GM19328 (cell line): ENCODE results near the gene CTXND1.
"Not testable (repeated sequence)": the region's sequence is repeated elsewhere in the genome, so short reads cannot be mapped to it uniquely, and the experiment has no call there.

ENCODE experiments used
- ATAC-seq: cut with Tn5 transposase; IDR thresholded peaks from one replicate; pipeline ENCODE4 v1.9.1; 2021; ENCODE audit warnings: mild to moderate bottlenecking, moderate library complexity; ENCODE audit not compliant: unreplicated experiment

The CTXND1 gene

DNA sequence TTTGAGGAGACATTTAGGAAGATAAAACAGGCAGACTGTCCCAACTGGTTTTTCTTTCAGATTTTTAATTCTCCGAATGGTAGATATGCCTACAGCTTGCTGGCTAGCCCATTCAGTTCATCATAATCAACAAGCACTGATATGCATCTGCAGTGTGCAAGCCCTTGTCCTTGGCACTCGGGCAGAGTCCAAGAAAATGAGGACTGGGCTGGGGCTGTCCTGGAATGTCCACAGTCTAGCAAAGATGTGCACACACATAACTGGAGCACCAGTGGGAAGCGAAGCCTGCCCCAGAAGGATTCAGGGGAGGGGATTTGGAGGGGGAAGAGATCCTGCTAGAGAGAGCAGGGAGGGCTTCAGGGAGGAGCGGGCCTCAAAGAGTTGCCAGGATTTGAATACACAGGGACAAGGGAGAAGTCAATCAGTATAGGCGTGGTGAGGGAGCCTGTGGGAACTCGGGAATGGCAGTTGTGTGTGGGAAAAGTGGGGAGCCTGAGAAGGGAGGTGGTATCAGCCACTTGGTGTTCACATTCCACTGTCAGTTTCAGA, 90.5 kb downstream of the CTXND1 start:
- no peak for ATAC-seq

DNA sequence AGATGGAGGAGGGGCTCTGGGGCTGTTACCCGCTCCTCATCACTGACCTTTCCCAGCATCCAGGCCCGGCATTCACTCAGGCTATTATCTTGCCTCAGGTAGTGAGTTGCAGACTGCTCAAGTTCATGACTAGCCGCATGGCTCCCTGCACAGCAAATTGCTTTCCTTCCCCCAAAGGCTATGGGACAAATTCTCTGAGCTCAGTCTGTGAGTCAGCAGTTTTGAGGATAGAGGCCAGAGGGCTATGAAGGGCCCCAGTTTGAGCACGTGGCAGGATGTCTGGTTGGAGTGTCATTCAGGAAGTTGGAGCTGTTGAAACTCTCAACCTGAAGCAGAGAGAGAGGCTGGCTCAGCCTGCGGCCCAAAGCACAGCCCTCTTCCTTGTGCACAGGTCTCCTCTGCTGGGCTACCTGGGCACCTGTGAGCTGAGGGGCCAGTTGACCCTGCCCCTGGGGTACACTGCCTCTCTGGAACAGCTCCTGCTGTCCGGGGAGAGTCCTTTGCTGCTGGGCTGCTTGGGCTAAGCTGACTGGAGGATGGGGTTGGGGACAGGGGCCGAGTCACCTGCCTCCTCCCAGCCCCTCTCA, 91.3 kb downstream of the CTXND1 start:
- ATAC-seq: peak; percentile 61

DNA sequence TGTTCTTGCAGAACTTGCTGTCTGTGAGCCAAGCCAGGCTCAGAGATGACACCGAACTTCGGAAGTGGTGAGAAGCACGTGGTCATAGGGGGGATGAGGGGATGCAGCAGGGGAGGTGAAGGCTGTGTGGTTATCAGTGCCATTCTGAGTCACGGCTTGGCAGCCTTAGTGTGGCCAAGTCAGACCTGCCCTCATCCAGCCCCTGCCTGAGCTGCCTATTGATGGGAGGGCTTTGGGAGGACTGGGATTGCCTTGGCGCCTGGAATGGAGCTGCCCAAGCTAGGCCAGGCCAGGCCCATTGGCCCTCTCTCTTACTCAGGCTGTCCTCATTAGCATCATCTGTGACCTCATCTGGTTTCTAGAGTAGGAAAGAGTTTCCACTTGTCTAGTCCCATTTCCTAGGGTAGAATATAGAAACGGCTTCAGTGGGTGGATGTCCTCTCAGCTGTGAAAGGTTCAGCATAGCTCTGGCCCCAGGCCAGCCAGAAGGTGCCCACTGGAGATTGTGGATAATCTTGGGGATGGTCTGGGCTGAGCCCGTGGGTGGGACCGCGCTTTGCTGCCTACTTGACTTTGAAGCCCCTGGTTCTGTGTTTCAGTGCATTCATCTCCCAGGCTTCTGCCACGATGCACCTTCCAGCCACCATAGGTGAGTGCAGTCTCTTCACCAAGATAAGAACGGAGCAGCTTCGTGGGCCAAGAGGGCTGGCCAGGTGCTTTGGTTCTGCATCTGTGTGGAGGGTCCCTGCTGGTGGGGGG, 92.0 kb downstream of the CTXND1 start:
- ATAC-seq: no peak

DNA sequence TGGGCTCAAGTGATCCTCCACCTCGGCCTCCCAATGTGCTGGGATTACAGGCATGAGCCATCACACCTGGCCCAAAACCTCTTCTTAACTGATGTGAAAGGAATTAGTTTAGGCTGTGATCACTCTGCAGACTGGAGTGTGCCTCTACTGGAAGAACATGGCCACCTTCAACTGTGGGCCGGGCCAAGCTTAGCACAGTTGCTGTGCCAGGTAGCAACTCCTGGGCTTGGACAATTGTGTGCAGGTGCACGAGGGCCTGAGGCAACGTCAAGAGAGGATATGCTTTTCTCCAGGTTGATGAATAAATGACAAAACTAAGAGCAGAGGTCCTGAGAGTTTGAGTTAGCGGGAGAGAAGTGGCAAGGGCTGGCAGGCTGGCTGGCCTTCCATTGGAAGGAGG, 92.7 kb downstream of the CTXND1 start:
- ATAC-seq: no peak

DNA sequence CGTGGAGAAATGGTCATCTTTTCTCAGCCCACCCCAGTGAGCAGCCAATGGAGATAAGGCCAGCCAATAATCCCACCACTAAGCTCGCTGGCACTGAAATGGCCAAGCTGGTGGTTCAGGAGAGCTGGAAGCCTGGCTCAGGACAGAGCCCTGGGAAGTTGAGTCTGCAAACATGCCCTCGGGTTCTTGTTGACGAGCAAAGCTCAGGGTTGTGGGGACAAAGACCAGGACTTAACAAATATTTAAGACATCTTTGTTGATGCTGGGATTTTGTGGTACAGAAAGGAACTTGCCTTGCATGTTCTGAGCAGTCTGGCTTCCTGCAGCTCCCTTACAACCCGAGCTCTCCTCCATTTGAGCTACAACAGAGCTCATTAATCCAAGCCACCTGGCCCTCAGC, 94.8 kb downstream of the CTXND1 start:
- ATAC-seq: no peak

DNA sequence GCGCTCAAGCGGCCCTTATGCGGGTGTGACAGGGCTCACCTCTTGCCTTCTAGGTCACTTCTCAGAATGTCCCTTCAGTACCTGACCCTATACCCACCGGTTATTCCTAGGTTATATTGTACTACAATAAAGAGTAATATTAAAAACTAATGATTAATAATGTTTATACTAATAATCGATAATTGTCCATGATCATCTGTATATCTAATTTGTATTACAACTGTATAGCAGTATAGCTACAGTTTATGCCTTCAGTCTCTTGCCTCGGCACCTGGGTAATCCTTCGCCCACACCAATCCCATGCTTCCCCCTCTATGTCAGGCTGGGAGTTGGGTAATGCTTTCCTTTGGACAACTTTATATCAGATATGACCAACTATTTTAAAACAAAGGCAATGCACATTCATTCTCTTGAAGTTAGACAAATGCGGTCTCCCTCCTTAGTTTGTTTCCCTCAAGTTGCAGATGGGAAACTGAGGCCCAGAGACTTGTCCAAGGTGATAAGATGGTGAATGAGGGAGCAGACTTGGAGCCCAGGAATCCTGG, 95.8 kb downstream of the CTXND1 start:
- ATAC-seq: no peak

DNA sequence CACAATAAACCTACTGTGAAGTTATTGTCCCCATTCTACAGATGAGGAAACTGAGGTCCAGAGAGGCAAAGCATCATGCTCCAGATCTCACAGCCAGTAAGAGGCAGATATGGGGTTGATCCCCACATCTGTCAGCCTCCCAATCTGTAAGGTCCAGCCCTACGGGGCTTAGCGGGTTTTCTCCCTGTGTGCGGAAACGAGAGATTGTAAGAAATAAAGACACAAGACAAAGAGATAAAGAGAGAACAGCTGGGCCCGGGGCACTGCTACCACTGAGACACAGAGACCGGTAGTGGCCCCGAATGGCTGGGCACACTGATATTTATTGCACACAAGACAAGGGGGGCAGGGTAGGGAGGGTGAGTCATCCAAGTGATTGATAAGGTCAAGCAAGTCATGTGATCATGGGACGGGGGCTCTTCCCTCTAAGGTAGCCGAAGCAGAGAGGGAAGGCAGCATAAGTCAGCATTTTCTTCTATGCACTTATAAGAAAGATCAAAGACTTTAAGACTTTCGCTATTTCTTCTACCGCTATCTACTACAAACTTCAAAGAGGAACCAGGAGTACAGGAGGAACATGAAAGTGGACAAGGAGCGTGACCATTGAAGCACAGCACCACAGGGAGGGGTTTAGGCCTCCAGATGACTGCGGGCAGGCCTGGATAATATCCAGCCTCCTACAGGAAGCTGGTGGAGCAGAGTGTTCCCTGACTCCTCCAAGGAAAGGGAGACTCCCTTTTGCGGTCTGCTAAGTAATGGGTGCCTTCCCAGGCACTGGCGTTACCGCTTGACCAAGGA, 96.4 kb downstream of the CTXND1 start:
- ATAC-seq: not testable (repeated sequence)

DNA sequence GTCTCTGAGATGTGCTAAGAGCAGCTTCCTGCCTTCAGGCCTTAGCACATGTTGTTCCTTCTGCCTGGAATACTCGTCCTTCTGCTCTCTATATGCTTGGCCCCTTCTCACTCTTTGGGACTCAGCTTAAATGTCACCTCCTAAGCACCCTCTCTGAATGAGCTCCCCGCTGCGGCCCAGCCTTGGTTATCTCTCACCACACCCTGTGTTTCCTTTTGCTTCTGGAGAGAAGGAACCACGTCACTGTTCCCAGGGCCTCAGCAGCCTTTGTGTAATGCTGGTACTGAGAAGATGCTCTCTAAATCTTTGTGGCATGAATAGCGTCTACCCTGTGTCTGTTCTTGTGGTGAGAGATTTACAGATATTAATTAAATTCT, 97.0 kb downstream of the CTXND1 start:
- ATAC-seq: no peak

DNA sequence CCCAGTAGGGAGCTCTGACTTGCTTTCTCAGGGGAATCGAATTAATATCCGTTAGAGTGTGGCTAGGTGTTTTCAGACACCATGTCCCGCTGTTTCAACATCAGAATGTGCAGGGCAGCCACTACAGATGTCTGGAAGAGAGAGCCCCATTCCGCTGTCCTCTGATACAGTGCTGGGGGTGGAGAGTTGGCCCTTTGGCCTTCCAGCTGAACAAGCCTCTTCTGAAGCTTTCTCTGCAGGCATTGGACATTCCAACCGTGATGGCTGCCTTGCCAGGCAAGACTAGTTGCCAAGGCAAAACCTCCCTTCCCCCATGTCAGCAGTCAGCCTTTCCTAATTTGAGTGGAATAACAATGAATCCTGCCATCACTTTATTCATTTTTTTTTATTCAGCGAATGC, 97.7 kb downstream of the CTXND1 start:
- no peak for ATAC-seq

DNA sequence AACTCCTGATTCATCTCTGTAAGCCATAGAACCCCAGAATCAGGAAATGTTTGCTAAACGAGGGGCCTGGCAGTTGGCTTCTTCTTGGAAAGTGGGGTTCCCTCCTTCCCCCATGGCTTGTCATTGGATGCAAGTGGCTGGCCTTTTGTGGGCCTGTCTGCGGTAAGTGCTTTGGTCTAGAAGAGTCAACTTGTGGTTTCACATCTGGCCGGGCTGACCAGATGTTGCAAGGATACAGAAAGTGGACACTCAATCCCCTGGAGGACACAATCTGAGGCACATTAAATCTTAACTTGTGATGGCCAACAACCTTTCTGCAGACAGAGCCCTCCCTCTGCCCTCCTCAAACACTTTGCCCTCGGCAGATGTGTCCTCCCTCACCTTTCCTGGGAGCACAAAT, 98.1 kb downstream of the CTXND1 start:
- ATAC-seq: no peak

DNA sequence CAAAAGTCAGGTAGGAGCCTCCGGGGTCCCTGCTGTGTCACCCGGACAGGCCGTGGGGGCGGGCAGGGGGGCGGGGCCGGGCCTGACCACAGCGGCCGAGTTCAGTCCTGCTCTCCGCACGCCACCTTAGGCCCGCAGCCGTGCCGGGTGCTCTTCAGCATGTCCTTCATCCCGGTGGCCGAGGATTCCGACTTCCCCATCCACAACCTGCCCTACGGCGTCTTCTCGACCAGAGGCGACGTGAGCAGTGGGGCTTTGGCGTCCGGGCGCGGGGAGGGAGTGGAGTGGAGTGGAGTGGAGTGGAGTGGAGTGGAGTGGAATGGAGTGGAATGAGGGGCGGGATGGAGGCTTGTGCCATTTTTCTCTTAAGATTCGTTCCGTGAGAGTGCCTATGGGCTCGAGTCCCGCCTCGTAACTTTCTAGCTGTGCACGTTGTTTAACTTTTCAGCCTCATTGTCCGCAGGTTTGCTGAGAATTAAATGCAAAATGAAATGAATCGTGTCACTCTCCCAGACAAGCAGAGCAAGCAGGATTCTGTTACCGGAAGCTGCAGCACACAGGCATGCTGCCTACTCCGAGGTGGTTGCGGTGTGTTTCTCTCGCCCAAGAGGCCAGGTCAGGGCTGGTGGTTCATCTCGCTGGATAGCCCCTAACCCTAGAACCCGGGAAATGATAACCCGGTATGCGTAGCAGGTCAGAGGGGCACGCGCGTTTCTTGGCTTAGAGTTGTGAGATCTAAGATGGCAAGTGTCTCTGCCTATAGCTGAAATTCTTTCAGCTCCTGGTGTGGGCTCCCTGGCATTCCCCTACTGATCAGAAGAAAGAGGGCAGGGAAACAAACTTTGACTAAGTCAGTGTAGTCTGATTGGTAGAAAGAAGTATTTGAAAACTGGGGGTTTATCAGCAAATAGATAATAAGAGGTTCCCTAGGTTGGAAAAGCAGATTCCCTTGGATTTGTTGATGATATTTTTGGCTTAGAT, 98.8 kb downstream of the CTXND1 start, which contains the start of gene FAH:
Gene FAH, plus strand, starts transcription at position 104 of the 981 bp plus-strand sequence. Its CDS starts 56 bp downstream, at position 160.
- ATAC-seq: peak; percentile 52

DNA sequence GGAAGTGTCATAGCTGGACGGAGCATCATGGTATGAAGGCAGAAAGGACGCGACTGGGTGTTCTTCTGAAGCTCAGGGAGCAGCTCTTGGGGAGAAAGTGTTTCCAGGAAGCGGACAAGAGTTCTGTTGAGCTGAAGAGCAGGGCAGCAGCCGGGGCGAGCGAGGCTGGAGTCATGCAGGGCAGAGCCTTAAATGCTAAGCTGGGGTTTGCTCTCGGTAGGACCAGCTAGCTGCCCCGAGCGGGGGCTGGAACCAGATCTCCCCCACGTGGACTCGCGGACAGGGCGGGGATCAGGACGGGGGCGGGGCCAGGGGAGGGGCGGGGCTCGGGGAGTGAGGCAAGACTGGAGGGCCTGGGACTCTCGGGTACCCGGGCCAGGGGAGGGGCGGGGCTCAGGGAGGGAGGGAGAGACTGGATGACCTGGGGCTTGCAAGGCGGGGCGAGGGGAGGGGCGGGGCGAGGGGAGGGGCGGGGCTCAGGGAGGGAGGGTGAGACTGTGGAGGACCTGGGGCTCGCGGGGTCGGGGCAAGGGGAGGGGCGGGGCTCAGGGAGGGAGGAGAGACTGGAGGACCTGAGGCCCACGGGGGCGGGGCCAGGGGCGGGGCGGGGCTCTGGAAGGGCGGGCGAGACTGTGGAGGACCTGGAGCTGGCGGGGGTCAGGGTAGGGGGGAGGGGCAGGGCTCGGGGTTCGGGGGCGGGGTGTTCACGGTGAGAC, 99.7 kb downstream of the CTXND1 start:
- ATAC-seq: peak; percentile 48

DNA sequence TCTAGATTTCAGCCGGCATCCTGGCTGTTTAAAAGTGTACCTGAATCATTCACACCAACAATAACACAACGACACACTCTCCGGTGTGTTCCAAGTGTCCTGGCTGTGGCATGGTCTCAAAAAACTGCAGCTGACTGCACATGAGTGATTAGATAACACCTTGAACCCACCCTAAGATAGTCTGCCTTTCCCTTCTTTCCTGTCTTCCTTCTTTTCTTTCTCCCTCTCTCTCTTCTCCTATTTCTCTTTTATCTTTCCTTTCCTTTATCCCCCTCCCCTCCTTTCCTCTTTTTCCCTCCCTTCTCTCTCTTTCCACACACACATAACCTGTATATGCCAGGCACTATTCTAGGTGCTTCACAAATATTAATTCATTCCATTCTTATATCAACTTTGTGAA, 100.4 kb downstream of the CTXND1 start:
- ATAC-seq: no peak

DNA sequence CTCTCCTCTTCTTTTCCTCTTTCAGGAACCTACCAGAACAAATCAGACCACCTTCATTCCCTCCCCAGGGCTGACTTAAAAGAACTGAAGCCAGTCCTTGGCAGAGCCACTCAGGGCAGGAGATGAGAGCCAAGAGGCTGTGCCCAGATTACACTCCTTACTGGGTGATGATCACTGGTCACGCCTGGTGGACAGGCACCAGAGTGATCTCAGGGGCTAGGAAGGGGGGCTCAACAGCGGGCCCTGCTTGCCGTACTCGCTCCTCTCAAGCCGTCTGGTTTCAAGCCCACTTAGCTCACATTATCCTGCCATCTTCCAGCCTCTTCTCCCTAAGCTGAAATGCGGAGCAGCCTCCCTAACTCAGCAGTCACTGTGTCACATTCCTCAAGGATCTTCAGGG, 100.9 kb downstream of the CTXND1 start:
- ATAC-seq: no peak
